Mesenchymal stem cell (in vitro differentiated cells and primary cell): Measurements from ENCODE around the gene PTMA.
"Not testable (repeated sequence)": the region's sequence is repeated elsewhere in the genome, so short reads cannot be mapped to it uniquely, and the experiment has no call there.

Experiments
- DNase-seq: peaks from one replicate; pipeline ENCODE4 v3.0.0-alpha.2; 2013
- H2AFZ ChIP-seq: one replicate; pipeline ENCODE4 v1.6.1; 2013; ENCODE audit warnings: low read depth, mild to moderate bottlenecking, control low read depth, inconsistent platforms, low read length, moderate library complexity
- H2AK5ac ChIP-seq: 2 replicates; pipeline ENCODE4 v1.6.1; 2013; ENCODE audit warnings: low read length, moderate library complexity, mild to moderate bottlenecking, inconsistent platforms; ENCODE audit not compliant: severe bottlenecking
- H2BK120ac ChIP-seq: one replicate; pipeline ENCODE4 v1.6.1; 2013; ENCODE audit warnings: low read depth, mild to moderate bottlenecking, inconsistent platforms, low read length, moderate library complexity
- H2BK12ac ChIP-seq, 2 experiments: one replicate each; pipeline ENCODE4 v1.6.1; 2013; ENCODE audit warnings: inconsistent platforms in 2 of 2, low read length in 2 of 2, mild to moderate bottlenecking in 2 of 2, moderate library complexity in 2 of 2, control low read depth in 1 of 2
- H2BK15ac ChIP-seq: one replicate; pipeline ENCODE4 v1.6.1; 2013; ENCODE audit warnings: mild to moderate bottlenecking, low read depth, inconsistent platforms; ENCODE audit not compliant: poor library complexity, severe bottlenecking
- H2BK5ac ChIP-seq: 2 replicates; pipeline ENCODE4 v1.6.1; 2013; ENCODE audit warnings: low read depth, mild to moderate bottlenecking, low read length, control low read depth, inconsistent platforms; ENCODE audit not compliant: poor library complexity, severe bottlenecking
- H3K14ac ChIP-seq, 2 experiments: one replicate each; pipeline ENCODE4 v1.6.1; 2013; ENCODE audit warnings: inconsistent platforms in 2 of 2, low read length in 2 of 2, control low read depth in 1 of 2, mild to moderate bottlenecking in 1 of 2, moderate library complexity in 1 of 2
- H3K18ac ChIP-seq, 2 experiments: one replicate each; pipeline ENCODE4 v1.6.1; 2013; ENCODE audit warnings: inconsistent platforms in 2 of 2, low read length in 2 of 2, control low read depth in 1 of 2, low read depth in 1 of 2, mild to moderate bottlenecking in 1 of 2
- H3K23ac ChIP-seq, 2 experiments: one replicate each; pipeline ENCODE4 v1.6.1; 2013; ENCODE audit warnings: inconsistent platforms in 2 of 2, low read length in 2 of 2, mild to moderate bottlenecking in 2 of 2, moderate library complexity in 2 of 2, control low read depth in 1 of 2
- H3K27ac ChIP-seq: 2 replicates; pipeline ENCODE4 v1.5.1; 2013; ENCODE audit warnings: mild to moderate bottlenecking, moderate library complexity, low read length, control low read depth, inconsistent platforms; ENCODE audit not compliant: poor library complexity, severe bottlenecking
- H3K27me3 ChIP-seq, 2 experiments: 2 replicates each; pipeline versions ENCODE4 v1.6.1 to v1.7.0; 2013; ENCODE audit warnings: low read length in 2 of 2, mild to moderate bottlenecking in 2 of 2, moderate library complexity in 2 of 2, control low read depth in 1 of 2, inconsistent platforms in 1 of 2; ENCODE audit not compliant: control insufficient read depth in 1 of 2, insufficient read depth in 1 of 2
- H3K36me3 ChIP-seq, 2 experiments: 2 replicates each; pipeline versions ENCODE4 v1.6.1 to v1.7.0; 2013; ENCODE audit warnings: low read length in 2 of 2, control low read depth in 1 of 2, inconsistent platforms in 1 of 2, low read depth in 1 of 2, mild to moderate bottlenecking in 1 of 2; ENCODE audit not compliant: insufficient read depth in 2 of 2, control insufficient read depth in 1 of 2
- H3K4ac ChIP-seq, 2 experiments: one replicate each; pipeline ENCODE4 v1.6.1; 2013; ENCODE audit warnings: inconsistent platforms in 2 of 2, low read length in 2 of 2, mild to moderate bottlenecking in 2 of 2, moderate library complexity in 2 of 2, control low read depth in 1 of 2, low read depth in 1 of 2
- H3K4me1 ChIP-seq: 2 replicates; pipeline ENCODE4 v1.6.1; 2013; ENCODE audit warnings: low read depth, low read length, control low read depth; ENCODE audit not compliant: control insufficient read depth, insufficient read depth
- H3K4me2 ChIP-seq: 2 replicates; pipeline ENCODE4 v1.6.1; 2013; ENCODE audit warnings: low read length, mild to moderate bottlenecking, inconsistent platforms; ENCODE audit not compliant: poor library complexity, severe bottlenecking
- H3K4me3 ChIP-seq, 2 experiments: 2 replicates each; pipeline versions ENCODE4 v1.5.1 to v1.7.0; 2013; ENCODE audit warnings: low read length in 2 of 2, mild to moderate bottlenecking in 2 of 2, control low read depth in 1 of 2, low read depth in 1 of 2; ENCODE audit not compliant: insufficient read depth in 1 of 2
- H3K79me1 ChIP-seq: replicated peaks from 2 replicates; pipeline ENCODE4 v1.6.1; 2013; ENCODE audit warnings: mild to moderate bottlenecking, control low read depth, low read length, inconsistent platforms; ENCODE audit not compliant: poor library complexity, severe bottlenecking
- H3K9ac ChIP-seq: 2 replicates; pipeline ENCODE4 v1.7.0; 2013; ENCODE audit warnings: mild to moderate bottlenecking, low read length, moderate library complexity
- H3K9me3 ChIP-seq: 2 replicates; pipeline ENCODE4 v1.7.0; 2013; ENCODE audit warnings: mild to moderate bottlenecking, low read length; ENCODE audit not compliant: control insufficient read depth
- H4K8ac ChIP-seq: one replicate; pipeline ENCODE4 v1.6.1; 2013; ENCODE audit warnings: inconsistent platforms, mild to moderate bottlenecking, low read length, moderate library complexity
- H4K91ac ChIP-seq: one replicate; pipeline ENCODE4 v1.6.1; 2013; ENCODE audit warnings: mild to moderate bottlenecking, low read length, inconsistent platforms
- WGBS: methylation state at CpG from one replicate; pipeline ENCODE4 v1.1.7; 2013; ENCODE audit warnings: mixed read lengths; 5-methylcytosine and 5-hydroxymethylcytosine counted together

The PTMA gene

DNA sequence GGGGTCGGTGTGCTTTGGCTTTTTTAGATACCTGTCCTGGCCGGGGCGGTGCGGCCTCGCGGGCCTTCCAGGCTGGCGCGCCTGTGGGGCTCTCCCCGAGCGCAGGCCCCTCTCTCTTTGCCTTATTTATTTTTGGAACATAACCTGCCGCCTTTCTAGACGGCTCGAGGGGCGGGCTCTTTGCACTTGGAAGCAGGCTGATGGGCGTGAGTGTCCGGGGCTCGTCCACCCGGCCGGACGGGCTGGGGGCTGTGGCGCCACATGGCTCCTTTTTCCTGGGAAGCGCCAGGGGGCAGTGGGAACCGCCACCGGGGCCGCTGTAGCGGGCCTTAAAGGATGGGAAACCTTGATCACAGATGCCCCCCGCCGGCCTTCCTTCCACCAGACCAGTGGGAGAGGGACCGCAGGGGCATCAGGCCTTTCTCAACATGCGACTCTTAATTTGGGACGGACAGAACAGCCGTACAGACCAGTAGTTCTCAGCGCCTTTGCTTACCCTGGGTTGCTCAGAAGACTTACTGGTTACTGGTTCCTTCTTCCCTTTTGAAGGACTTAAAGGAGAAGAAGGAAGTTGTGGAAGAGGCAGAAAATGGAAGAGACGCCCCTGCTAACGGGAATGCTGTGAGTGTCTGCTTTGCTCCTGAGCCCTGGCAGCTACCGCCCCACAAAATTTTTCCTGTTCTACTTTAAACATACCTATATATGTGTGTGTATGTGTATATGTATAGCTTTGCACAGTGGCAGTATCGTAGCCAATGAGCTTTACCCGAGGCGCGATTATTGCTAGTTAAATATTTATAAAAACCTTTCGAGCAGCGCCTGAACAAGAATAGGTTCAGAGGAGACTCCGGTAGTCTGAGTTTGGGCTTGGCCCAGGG is 2.7 kb downstream of the PTMA start:
- H2AFZ ChIP-seq = no peak overlapping the region

DNA sequence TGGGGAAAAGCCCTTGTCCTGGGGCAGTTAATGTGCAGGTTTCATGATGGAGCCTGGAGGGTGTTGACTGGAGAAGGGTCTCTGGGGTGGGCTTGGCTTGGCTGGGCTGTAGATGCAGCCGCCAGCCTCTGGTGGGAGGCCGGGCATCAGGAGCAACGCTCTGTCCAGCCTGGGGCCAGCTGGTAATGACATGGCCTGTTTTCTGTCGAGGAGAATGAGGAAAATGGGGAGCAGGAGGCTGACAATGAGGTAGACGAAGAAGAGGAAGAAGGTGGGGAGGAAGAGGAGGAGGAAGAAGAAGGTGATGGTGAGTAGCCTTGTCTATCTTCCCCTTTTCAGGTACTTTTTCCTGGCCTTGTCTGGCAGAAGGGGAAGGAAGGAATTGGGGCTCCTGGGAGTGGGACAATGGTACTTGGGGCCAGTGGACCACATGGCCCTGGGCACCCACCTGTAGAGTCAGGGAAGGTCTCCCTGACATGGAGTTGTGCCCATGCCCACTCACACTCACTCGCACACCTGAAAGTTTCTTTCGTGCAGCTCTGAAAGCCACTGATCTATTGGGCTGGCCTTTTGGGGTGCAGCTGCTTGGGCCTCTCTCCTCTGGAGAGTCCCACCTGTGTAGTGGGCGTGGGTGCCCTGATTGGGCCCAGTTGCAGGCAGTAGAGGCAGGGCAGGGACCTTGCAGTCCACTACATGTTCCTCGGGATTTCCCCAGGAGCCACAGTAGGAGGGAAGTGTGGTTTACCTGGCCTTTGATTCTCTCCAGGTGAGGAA is 3.5 kb downstream of the PTMA start:
- peak; percentile 15 for DNase-seq

More for the DNA sequence above, 2.7 kb downstream of the PTMA start:
- no peak overlapping the region for H3K23ac ChIP-seq
- H4K91ac ChIP-seq = no peak overlapping the region
- H3K9me3 ChIP-seq = no peaks in the 10 kb centered on the region
- peak; percentile 53 for DNase-seq
- H3K27ac ChIP-seq = peak overlapping the region; percentile 61
- WGBS = 12% methylated on average over 37 of the region's 43 CpGs
- H2AK5ac ChIP-seq = no peak overlapping the region
- H3K4me1 ChIP-seq = peaks cover 45% of the 10 kb centered on the region
- H3K79me1 ChIP-seq = peaks cover 4% of the 10 kb centered on the region
- no peak overlapping the region for H4K8ac ChIP-seq
- peak overlapping the region in 1 of 2 experiments; percentile 26 for H3K14ac ChIP-seq
- peak overlapping the region; percentile 96 for H3K9ac ChIP-seq
- H3K4me2 ChIP-seq = peak overlapping the region; percentile 93
- no peaks in the 10 kb centered on the region for H3K27me3 ChIP-seq
- peak overlapping the region; percentile 85 to 88 for H3K4me3 ChIP-seq
- peaks cover 17 to 29% of the 10 kb centered on the region in 2 experiments for H3K36me3 ChIP-seq
- peak overlapping the region; percentile 55 for H2BK120ac ChIP-seq
- H2BK12ac ChIP-seq = no peak overlapping the region
- no peak overlapping the region for H2BK5ac ChIP-seq
- peak overlapping the region; percentile 9 to 14 for H3K18ac ChIP-seq
- H3K4ac ChIP-seq = peak overlapping the region in 1 of 2 experiments; percentile 85
- no peak overlapping the region for H2BK15ac ChIP-seq

DNA sequence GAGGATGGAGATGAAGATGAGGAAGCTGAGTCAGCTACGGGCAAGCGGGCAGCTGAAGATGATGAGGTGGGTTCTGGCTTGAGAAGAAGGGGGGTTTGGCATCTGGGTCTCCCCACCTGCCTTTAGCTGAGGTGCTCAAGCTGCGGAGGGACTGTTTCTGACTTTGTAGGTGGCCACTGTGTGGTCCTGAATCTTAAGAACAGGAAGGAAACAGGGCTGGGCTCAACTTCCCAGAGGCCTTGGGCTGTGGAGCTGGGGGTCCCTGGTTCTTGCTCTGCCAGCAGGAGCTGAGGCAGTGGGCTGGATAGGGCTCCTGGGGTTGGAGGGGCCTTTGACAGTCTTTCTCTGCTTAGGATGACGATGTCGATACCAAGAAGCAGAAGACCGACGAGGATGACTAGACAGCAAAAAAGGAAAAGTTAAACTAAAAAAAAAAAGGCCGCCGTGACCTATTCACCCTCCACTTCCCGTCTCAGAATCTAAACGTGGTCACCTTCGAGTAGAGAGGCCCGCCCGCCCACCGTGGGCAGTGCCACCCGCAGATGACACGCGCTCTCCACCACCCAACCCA is 4.2 kb downstream of the PTMA start:
- H2AFZ ChIP-seq, H3K27me3 ChIP-seq, H2BK120ac ChIP-seq, H2BK12ac ChIP-seq, H3K14ac ChIP-seq, H2BK5ac ChIP-seq, H4K91ac ChIP-seq, H3K4ac ChIP-seq, H3K9me3 ChIP-seq, H3K79me1 ChIP-seq, H3K18ac ChIP-seq, H3K23ac ChIP-seq, H2AK5ac ChIP-seq, H4K8ac ChIP-seq, H2BK15ac ChIP-seq: not testable (repeated sequence)
- Histone ChIP-seq H3K4me1 (peaks cover 54% of the 10 kb centered on the region), H3K36me3 (peaks cover 17 to 29% of the 10 kb centered on the region in 2 experiments), H3K4me3 (peak overlapping the region in 1 of 2 experiments; percentile 88), H3K9ac (peak overlapping the region; percentile 96), H3K27ac (peak overlapping the region; percentile 38), H3K4me2 (peak overlapping the region; percentile 93)
- peak; percentile 9 for DNase-seq
- 83% methylated on average over 7 of the region's 18 CpGs for WGBS

More for the DNA sequence above, 3.5 kb downstream of the PTMA start:
- peak overlapping the region in 1 of 2 experiments; percentile 13 for H3K14ac ChIP-seq
- no peak overlapping the region for H3K18ac ChIP-seq
- no peaks in the 10 kb centered on the region for H3K27me3 ChIP-seq
- no peak overlapping the region for H3K23ac ChIP-seq
- H3K36me3 ChIP-seq = peaks cover 17 to 29% of the 10 kb centered on the region in 2 experiments
- peak overlapping the region; percentile 93 for H3K4me2 ChIP-seq
- H3K27ac ChIP-seq = peak overlapping the region; percentile 61
- peak overlapping the region; percentile 96 for H3K9ac ChIP-seq
- H2BK12ac ChIP-seq = no peak overlapping the region
- no peak overlapping the region for H2BK15ac ChIP-seq
- H3K4me3 ChIP-seq = peak overlapping the region; percentile 44 to 88
- no peak overlapping the region for H2BK5ac ChIP-seq
- no peaks in the 10 kb centered on the region for H3K9me3 ChIP-seq
- H3K79me1 ChIP-seq = peaks cover 4% of the 10 kb centered on the region
- no peak overlapping the region for H2AFZ ChIP-seq
- no peak overlapping the region for H4K91ac ChIP-seq
- H2BK120ac ChIP-seq = peak overlapping the region; percentile 55
- WGBS = 69% methylated on average over 9 of the region's 9 CpGs
- H3K4me1 ChIP-seq = peaks cover 51% of the 10 kb centered on the region
- H4K8ac ChIP-seq = no peak overlapping the region
- H3K4ac ChIP-seq = no peak overlapping the region
- peak overlapping the region; percentile 38 for H2AK5ac ChIP-seq

DNA sequence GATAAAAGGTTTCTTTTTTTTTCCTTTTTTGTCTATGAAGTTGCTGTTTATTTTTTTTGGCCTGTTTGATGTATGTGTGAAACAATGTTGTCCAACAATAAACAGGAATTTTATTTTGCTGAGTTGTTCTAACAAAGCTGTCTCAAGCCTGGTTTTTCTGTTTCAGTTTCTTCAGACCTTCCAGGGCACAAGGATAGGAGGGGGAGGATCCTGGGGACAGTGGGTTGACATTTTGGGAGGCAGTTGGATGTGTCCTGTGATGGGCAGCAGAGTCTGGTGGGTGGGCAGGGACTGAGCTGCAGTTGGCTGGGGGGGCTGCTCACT is 5.0 kb downstream of the PTMA start:
- H3K14ac ChIP-seq, H4K91ac ChIP-seq, H2AK5ac ChIP-seq, H2BK15ac ChIP-seq, H3K79me1 ChIP-seq, H3K4me2 ChIP-seq, H3K4me3 ChIP-seq, H2AFZ ChIP-seq, H3K23ac ChIP-seq, H2BK120ac ChIP-seq, H2BK5ac ChIP-seq, H3K27me3 ChIP-seq, H3K4ac ChIP-seq, H3K9me3 ChIP-seq, DNase-seq: not testable (repeated sequence)
- Histone ChIP-seq H3K18ac (peak overlapping the region in 1 of 2 experiments; percentile 43), H2BK12ac (peak overlapping the region in 1 of 2 experiments; percentile 37), H4K8ac (peak overlapping the region; percentile 3), H3K27ac (peak overlapping the region; percentile 26), H3K36me3 (peaks cover 17 to 29% of the 10 kb centered on the region in 2 experiments), H3K4me1 (peaks cover 57% of the 10 kb centered on the region), H3K9ac (peak overlapping the region; percentile 66)
